ENCODE measurements around the gene CSK.

DNA sequence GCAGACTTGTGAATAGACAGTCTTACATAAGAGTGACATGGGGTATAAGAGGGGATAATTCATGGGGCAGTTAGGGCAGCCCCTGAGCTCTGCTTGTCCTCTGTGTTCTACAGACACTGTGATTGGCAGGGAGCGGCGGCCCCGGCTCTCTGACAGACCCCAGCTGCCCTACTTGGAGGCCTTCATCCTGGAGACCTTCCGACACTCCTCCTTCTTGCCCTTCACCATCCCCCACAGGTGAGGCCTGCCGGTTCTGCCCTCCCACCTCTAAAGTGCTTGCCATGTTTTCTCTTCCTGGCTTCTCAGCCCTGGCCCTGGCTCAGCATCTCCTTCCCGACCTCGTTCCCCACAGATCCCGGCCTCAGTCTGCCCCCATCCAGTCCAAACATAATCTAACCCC, 29.9 kb upstream of the CSK start:
- TF ChIP-seq, protein P1, sequence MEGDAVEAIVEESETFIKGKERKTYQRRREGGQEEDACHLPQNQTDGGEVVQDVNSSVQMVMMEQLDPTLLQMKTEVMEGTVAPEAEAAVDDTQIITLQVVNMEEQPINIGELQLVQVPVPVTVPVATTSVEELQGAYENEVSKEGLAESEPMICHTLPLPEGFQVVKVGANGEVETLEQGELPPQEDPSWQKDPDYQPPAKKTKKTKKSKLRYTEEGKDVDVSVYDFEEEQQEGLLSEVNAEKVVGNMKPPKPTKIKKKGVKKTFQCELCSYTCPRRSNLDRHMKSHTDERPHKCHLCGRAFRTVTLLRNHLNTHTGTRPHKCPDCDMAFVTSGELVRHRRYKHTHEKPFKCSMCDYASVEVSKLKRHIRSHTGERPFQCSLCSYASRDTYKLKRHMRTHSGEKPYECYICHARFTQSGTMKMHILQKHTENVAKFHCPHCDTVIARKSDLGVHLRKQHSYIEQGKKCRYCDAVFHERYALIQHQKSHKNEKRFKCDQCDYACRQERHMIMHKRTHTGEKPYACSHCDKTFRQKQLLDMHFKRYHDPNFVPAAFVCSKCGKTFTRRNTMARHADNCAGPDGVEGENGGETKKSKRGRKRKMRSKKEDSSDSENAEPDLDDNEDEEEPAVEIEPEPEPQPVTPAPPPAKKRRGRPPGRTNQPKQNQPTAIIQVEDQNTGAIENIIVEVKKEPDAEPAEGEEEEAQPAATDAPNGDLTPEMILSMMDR (IDR thresholded peaks at IDR 0.05), result no peak
- no peak for TF ChIP-seq POLR2A (IDR thresholded peaks at IDR 0.05)
